RWPE2 (cell line): Measurements from ENCODE around the gene MYH3.

Experiments used
- ATAC-seq: fragments of 200-7000 bp; cut with Tn5 transposase; 3 replicates; pipeline ENCODE4 v1.9.1; 2021; ENCODE audit warnings: low read depth
- DNase-seq: peaks from one replicate; pipeline ENCODE4 v3.0.0-alpha.2; 2020; ENCODE audit warnings: low spot score
- H3K27ac ChIP-seq: fragments of 450-650 bp; 2 replicates; pipeline ENCODE4 v1.5.1; 2017; ENCODE audit warnings: mild to moderate bottlenecking; ENCODE audit not compliant: poor library complexity, severe bottlenecking
- H3K27me3 ChIP-seq: fragments of 250-450 bp; sonication (Bioruptor Pico); 2 replicates; pipeline ENCODE4 v1.5.1; 2021; ENCODE audit warnings: mild to moderate bottlenecking, moderate library complexity; ENCODE audit not compliant: insufficient read depth, poor library complexity, severe bottlenecking
- H3K36me3 ChIP-seq: fragments of 250-450 bp; sonication (Bioruptor Pico); 2 replicates; pipeline ENCODE4 v1.5.1; 2020; ENCODE audit warnings: low read depth, mild to moderate bottlenecking, moderate library complexity
- H3K4me1 ChIP-seq: fragments of 250-450 bp; sonication (Bioruptor Pico); 2 replicates; pipeline ENCODE4 v1.5.1; 2021; ENCODE audit warnings: mild to moderate bottlenecking, moderate library complexity; ENCODE audit not compliant: insufficient read depth, poor library complexity, severe bottlenecking
- H3K4me3 ChIP-seq: fragments of 250-450 bp; sonication (Bioruptor Pico); 2 replicates; pipeline ENCODE4 v1.5.1; 2021; ENCODE audit warnings: mild to moderate bottlenecking, moderate library complexity; ENCODE audit not compliant: severe bottlenecking
- H3K9me3 ChIP-seq: fragments of 250-450 bp; sonication (Bioruptor Pico); 2 replicates; pipeline ENCODE4 v1.5.1; 2021; ENCODE audit warnings: mild to moderate bottlenecking, moderate library complexity; ENCODE audit not compliant: severe bottlenecking
- TF ChIP-seq, protein P1 (sequence below): fragments of 450-650 bp; IDR thresholded peaks from one replicate; pipeline ENCODE4 v1.5.1; 2017; ENCODE audit warnings: mild to moderate bottlenecking, moderate library complexity; ENCODE audit not compliant: poor library complexity, severe bottlenecking

Gene MYH3

DNA sequence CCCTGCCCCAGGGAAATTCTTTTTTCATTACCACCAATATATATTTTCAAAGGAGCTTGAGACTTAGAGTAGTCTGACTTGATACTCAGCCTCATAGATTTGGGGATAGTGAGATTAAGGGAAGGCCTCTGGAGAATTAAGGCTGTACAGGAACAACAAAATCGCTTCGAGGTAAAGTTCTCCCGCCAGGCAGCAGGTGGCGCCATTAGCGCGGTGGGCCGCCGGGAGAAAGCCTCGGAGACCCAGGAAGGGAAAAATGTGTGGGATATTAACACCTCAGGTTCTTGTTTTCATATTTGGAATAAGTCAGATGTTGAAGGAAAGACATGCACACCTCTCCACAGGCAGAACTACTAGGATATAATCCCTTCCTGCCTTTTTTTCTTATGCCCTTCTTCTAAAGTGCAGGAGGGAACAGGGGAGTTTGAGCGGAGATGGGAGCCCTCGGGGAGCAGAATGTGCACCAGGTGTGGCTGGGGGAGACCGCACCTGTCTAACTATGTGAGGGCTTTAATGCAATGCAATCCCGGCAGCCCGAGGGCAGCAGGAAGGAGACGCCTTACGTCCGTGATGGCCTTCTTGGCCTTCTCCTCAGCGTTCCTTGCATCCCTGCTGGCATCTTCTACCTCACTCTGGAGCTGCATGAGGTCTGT, 25.9 kb downstream of the MYH3 start:
- Histone ChIP-seq H3K36me3 (no peaks in the 10 kb centered on the region), H3K9me3 (no peaks in the 10 kb centered on the region), H3K4me3 (no peak overlapping the region), H3K27ac (no peak overlapping the region), H3K4me1 (no peaks in the 10 kb centered on the region), H3K27me3 (no peaks in the 10 kb centered on the region)
- ATAC-seq, result no peak
- DNase-seq, result no peak
- TF ChIP-seq, protein P1, sequence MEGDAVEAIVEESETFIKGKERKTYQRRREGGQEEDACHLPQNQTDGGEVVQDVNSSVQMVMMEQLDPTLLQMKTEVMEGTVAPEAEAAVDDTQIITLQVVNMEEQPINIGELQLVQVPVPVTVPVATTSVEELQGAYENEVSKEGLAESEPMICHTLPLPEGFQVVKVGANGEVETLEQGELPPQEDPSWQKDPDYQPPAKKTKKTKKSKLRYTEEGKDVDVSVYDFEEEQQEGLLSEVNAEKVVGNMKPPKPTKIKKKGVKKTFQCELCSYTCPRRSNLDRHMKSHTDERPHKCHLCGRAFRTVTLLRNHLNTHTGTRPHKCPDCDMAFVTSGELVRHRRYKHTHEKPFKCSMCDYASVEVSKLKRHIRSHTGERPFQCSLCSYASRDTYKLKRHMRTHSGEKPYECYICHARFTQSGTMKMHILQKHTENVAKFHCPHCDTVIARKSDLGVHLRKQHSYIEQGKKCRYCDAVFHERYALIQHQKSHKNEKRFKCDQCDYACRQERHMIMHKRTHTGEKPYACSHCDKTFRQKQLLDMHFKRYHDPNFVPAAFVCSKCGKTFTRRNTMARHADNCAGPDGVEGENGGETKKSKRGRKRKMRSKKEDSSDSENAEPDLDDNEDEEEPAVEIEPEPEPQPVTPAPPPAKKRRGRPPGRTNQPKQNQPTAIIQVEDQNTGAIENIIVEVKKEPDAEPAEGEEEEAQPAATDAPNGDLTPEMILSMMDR, result peak; percentile 90

DNA sequence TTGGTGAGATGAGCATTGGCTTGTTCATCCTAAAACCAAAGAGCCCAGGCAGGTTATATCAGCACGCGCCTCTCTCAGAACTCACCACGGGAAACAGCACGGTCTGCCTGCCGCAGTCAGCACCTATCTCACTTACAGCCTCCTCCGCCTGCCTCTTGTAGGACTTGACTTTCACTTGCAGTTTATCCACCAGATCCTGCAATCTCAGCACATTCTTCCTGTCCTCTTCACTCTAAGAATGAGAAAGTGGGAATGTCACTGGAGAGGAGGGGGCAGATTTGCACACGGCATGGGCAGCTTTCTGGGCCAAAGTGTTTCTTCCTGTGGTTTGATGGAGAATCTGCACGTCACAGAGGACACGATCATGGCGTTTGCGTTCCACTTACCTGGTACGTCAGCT, 27.4 kb downstream of the MYH3 start:
- no peak for ATAC-seq
- no peaks in the 10 kb centered on the region for H3K9me3 ChIP-seq
- no peaks in the 10 kb centered on the region for H3K27me3 ChIP-seq
- H3K4me3 ChIP-seq, result no peak overlapping the region
- H3K36me3 ChIP-seq, result no peaks in the 10 kb centered on the region
- no peaks in the 10 kb centered on the region for H3K4me1 ChIP-seq
- no peak for DNase-seq
- H3K27ac ChIP-seq, result no peak overlapping the region
- TF ChIP-seq, protein P1, result no peak

DNA sequence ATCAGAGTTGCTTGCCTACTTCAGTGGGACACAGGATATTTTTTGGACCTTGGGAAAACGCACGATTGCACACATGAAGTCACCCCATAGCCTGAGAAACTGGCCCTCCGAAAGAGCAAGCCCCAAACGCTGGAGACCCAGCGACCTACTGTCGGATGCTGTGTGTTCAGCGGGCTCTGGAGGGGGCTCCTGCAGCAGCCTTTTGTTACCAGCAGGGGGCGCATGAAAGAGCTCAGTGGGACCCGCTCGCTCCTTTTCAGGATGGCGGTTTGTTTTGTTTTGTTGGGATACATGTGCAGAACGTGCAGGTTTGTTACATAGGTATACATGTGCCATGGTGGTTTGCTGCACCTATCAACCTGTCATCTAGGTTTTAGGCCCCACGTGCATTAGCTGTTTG, 28.4 kb downstream of the MYH3 start:
- no peaks in the 10 kb centered on the region for H3K4me1 ChIP-seq
- TF ChIP-seq, protein P1, result peak; percentile 22
- H3K36me3 ChIP-seq, result no peaks in the 10 kb centered on the region
- no peaks in the 10 kb centered on the region for H3K27me3 ChIP-seq
- no peaks in the 10 kb centered on the region for H3K9me3 ChIP-seq
- no peak for DNase-seq
- no peak overlapping the region for H3K27ac ChIP-seq
- ATAC-seq, result no peak
- H3K4me3 ChIP-seq, result no peak overlapping the region

DNA sequence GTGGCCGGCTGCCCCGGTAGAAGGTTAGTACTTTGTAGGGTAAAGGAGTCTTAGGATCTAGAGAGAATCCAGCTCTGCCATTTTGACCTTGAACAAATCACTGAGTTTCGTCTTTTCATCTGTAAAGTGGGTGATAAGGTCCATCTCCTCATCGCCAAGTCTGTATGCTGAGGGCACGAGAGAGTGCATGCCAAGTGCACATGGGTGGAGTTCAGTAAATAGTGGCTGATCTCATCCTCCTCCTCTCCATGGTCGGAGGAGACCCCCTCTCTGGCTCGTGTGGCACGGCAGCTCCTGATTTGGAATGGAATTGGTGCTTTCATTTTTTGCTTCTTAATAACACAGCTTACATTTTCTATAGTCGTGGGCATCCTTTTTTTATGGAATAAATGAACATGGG, 30.7 kb downstream of the MYH3 start:
- H3K9me3 ChIP-seq, result no peaks in the 10 kb centered on the region
- H3K4me1 ChIP-seq, result peaks cover 17% of the 10 kb centered on the region
- no peaks in the 10 kb centered on the region for H3K36me3 ChIP-seq
- H3K27ac ChIP-seq, result no peak overlapping the region
- H3K27me3 ChIP-seq, result no peaks in the 10 kb centered on the region
- H3K4me3 ChIP-seq, result no peak overlapping the region
- ATAC-seq, result no peak
- DNase-seq, result no peak
- TF ChIP-seq, protein P1, result no peak

DNA sequence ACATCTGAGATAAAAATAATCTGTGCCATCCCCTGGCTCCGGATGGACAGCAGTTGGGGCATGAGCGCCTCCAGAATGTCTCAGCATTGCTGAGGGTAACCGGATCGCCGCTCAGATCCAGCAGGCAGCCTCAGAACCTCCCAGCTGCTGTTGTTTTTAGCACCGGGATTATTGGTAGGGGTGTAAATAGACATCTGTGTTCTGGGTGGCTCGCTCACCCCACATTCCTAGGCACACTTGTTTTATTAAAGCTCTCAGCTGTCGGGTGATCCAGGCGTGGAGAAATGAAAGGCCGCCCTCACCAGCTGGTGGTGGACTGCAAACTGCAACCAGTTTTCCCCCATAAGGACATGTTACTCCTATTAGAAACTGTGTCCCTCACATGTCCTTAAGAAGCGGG, 32.1 kb downstream of the MYH3 start:
- H3K36me3 ChIP-seq, result no peaks in the 10 kb centered on the region
- TF ChIP-seq, protein P1, result no peak

More for the DNA sequence above, 32.1 kb downstream of the MYH3 start:
- H3K9me3 ChIP-seq, result no peaks in the 10 kb centered on the region
- no peak for DNase-seq
- peaks cover 17% of the 10 kb centered on the region for H3K4me1 ChIP-seq
- H3K27me3 ChIP-seq, result no peaks in the 10 kb centered on the region
- no peak overlapping the region for H3K27ac ChIP-seq
- H3K4me3 ChIP-seq, result no peak overlapping the region
- ATAC-seq, result no peak
